Gastrocnemius medialis (tissue), 4 donors: ENCODE measurements around the gene UNC80.

Experiments used
- POLR2A ChIP-seq, 2 donors: fragments of 450-650 bp; IDR thresholded peaks; one replicate each; pipeline ENCODE4 v1.6.1; 2017; ENCODE audit warnings: antibody characterized with exemption in 2 of 2, mild to moderate bottlenecking in 2 of 2, moderate library complexity in 2 of 2
- TF ChIP-seq, protein P1 (sequence below), 5 experiments: fragments of 450-650 bp in 3 of 5; fragments of 200-600 bp in 2 of 5; sonication (generic) in 2 of 5; IDR thresholded peaks in 4 of 5; conservative IDR thresholded peaks in 1 of 5; 1 replicate in 4 of 5; 2 replicates in 1 of 5; pipeline ENCODE4 v1.5.1; 2016 to 2019; ENCODE audit warnings: antibody characterized with exemption in 5 of 5, mild to moderate bottlenecking in 3 of 5, moderate library complexity in 3 of 5

DNA sequence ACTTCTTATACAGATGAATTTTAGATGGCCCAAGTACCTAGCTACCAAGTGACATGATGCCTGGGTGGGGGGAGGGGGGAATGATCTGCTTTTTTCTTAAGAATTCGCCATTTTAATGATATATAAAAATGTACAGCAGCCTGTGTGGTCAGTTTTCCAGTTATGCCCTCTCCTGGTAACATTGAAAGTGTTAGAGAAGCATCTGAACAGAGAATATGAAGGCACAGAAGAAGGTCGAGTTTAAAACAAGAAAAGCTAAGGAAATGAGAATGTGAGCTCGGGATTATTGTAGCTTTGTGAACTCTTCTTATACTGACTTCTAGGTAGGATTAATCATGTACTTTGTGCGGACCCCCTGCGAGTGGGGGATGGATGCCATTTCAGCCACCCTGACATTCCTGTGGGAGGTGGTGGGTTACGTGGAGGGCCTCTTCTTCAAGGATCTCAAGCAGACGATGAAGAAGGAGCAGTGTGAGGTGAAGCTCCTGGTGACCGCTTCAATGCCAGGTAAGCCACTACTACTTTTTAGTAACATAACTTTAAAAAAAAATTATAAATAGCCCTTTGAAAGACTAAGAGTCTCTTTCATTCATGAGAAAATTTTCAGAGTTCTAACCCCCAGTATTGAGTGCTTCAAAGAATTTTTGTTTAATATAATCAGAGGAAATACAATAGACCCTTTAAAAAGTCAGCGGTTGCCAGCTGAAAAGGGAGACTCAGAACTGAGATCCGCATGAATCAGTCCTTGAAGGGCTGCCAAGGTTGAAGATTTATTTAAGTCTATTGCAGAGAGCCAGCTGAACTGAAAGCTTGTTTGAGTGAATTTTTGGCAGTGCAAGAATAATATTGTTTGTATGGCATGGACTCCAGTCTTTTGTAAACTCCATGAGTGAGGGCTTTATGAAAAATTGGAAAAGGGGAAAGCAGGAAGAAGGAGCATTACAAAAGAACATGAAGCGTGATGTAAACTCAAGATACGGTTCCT lies 162.2 kb downstream of the UNC80 start:
- TF ChIP-seq, protein P1, sequence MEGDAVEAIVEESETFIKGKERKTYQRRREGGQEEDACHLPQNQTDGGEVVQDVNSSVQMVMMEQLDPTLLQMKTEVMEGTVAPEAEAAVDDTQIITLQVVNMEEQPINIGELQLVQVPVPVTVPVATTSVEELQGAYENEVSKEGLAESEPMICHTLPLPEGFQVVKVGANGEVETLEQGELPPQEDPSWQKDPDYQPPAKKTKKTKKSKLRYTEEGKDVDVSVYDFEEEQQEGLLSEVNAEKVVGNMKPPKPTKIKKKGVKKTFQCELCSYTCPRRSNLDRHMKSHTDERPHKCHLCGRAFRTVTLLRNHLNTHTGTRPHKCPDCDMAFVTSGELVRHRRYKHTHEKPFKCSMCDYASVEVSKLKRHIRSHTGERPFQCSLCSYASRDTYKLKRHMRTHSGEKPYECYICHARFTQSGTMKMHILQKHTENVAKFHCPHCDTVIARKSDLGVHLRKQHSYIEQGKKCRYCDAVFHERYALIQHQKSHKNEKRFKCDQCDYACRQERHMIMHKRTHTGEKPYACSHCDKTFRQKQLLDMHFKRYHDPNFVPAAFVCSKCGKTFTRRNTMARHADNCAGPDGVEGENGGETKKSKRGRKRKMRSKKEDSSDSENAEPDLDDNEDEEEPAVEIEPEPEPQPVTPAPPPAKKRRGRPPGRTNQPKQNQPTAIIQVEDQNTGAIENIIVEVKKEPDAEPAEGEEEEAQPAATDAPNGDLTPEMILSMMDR (IDR thresholded peaks at IDR 0.05 in 4 of 5, conservative IDR thresholded peaks at IDR 0.05 in 1 of 5), result no peak
- no peak for TF ChIP-seq POLR2A (IDR thresholded peaks at IDR 0.05)
